Sigmoid colon (tissue), 7 donors: ENCODE results near the gene BLOC1S2. TPM values are rescaled to one million over a fixed set of nuclear protein-coding genes. Genes with fewer than 3 reads are reported as not detected.

Experiments used
- DNase-seq: peaks from one replicate; pipeline ENCODE4 v3.0.0-alpha.2; 2019
- H3K27ac ChIP-seq, 4 donors: fragments of 200-600 bp; sonication (generic); one replicate each; pipeline ENCODE4 v1.5.1; 2016 to 2019; ENCODE audit warnings: mild to moderate bottlenecking in 1 of 4
- H3K27me3 ChIP-seq, 3 donors: fragments of 200-600 bp; sonication (generic); one replicate each; pipeline ENCODE4 v1.5.1; 2019; ENCODE audit warnings: mild to moderate bottlenecking in 1 of 3
- H3K36me3 ChIP-seq, 4 donors: fragments of 200-600 bp; sonication (generic); one replicate each; pipeline ENCODE4 v1.5.1; 2016 to 2019
- H3K4me1 ChIP-seq, 4 donors: fragments of 200-600 bp; sonication (generic); one replicate each; pipeline ENCODE4 v1.5.1; 2017 to 2019
- H3K4me3 ChIP-seq, 4 donors: fragments of 200-600 bp; sonication (generic); one replicate each; pipeline ENCODE4 v1.5.1; 2017 to 2019; ENCODE audit warnings: mild to moderate bottlenecking in 2 of 4, moderate library complexity in 1 of 4
- H3K9me3 ChIP-seq, 4 donors: fragments of 200-600 bp in 3 of 4; sonication (generic) in 3 of 4; one replicate each; pipeline versions ENCODE4 v1.5.1 to v1.6.1; 2013 to 2019
- CTCF ChIP-seq, 4 experiments: fragments of 450-650 bp in 3 of 4; fragments of 200-600 bp in 1 of 4; IDR thresholded peaks; one replicate each; pipeline ENCODE4 v1.5.1; 2016 to 2019; ENCODE audit warnings: antibody characterized with exemption in 4 of 4, mild to moderate bottlenecking in 3 of 4, moderate library complexity in 2 of 4
- EP300 ChIP-seq, 4 donors: sonication (generic); formaldehyde crosslinking; IDR thresholded peaks; one replicate each; pipeline ENCODE4 v1.6.1; 2017; ENCODE audit warnings: antibody characterized with exemption in 4 of 4
- POLR2A ChIP-seq, 2 donors: fragments of 450-650 bp; IDR thresholded peaks; one replicate each; pipeline ENCODE4 v1.6.1; 2016; ENCODE audit warnings: antibody characterized with exemption in 2 of 2, mild to moderate bottlenecking in 2 of 2, moderate library complexity in 2 of 2
- POLR2AphosphoS5 ChIP-seq, 4 donors: sonication (generic); formaldehyde crosslinking; IDR thresholded peaks; one replicate each; pipeline ENCODE4 v1.6.1; 2017; ENCODE audit warnings: antibody characterized with exemption in 4 of 4
- WGBS, 2 donors: extraction: QIAGEN DNeasy Blood & Tissue Kit; methylation state at CpG; one replicate each; pipeline ENCODE4 v1.1.7; 2013; 5-methylcytosine and 5-hydroxymethylcytosine counted together
- intact Hi-C: fragments of 100-400 bp; cut with DNase I; formaldehyde crosslinking; loops from one replicate; pipeline ENCODE4 v1.15.1; 2023
- polyA plus RNA-seq, 3 donors: library from polyadenylated mRNA; stranded (reverse); fragments of 200-250 nt; gene quantifications; one replicate each; pipeline ENCODE4 v1.2.3, GENCODE V29; 2013
- total RNA-seq, 4 donors: library from RNA; depleted of rRNA; stranded (reverse); fragments of >200 nt; gene quantifications; one replicate each; pipeline ENCODE4 v1.1.0, GENCODE V29; 2016
- donor health status: healthy with polysubstance abuse.
- donor health status: Bipolar disorder and iron deficiency.
- donor health status: healthy.

The BLOC1S2 gene
- total RNA-seq, result 10 to 100 TPM; 12.1 to 23.9 (median 18.3) TPM
- 10 to 100 TPM; 36.6 to 55.0 (median 51.1) TPM for polyA plus RNA-seq

- Histone ChIP-seq H3K36me3 (peaks cover 0 to 5% (median 0%) of the 10 kb centered on the region in 4 donors), H3K27me3 (no peaks in the 10 kb centered on the region), H3K27ac (peak within 1 kb of the TSS; percentile 86 to 99 (median 96)), H3K4me1 (peaks cover 0 to 38% (median 27%) of the 10 kb centered on the region in 4 donors), H3K4me3 (peak within 1 kb of the TSS; percentile 60 to 94 (median 84)), H3K9me3 (no peaks in the 10 kb centered on the region)
- TF ChIP-seq EP300 (IDR thresholded peaks at IDR 0.05) (no peak), POLR2A (IDR thresholded peaks at IDR 0.05) (peak; percentile 76 to 82), CTCF (IDR thresholded peaks at IDR 0.05) (no peak), POLR2AphosphoS5 (IDR thresholded peaks at IDR 0.05) (peak; percentile 87 to 93 (median 90))
- DNase-seq, result peak; percentile 94
- WGBS, 2 donors, result 2% methylated on average over 63 of the region's 63 CpGs
- intact Hi-C loops, result loop anchor here (2.0 to 5.0 kb wide), 3 partner anchors 20 to 86 kb away; partner anchors contain the start of genes CHUK and CWF19L1
Observed at GRCh38 chr10:100286051-100287033, at the start of gene BLOC1S2. Gene BLOC1S2 (minus strand): TSS chr10:100286680. CDS start chr10:100286659, 21 bp downstream.

GRCh38 chr10:100334762-100335161 lies 48.3 kb upstream of the BLOC1S2 start:
- H3K4me3 ChIP-seq, result no peak overlapping the region
- H3K27ac ChIP-seq, result no peak overlapping the region
- no peaks in the 10 kb centered on the region for H3K4me1 ChIP-seq
- H3K27me3 ChIP-seq, result peaks cover 0 to 39% (median 7%) of the 10 kb centered on the region in 3 donors
- H3K9me3 ChIP-seq, result no peaks in the 10 kb centered on the region
- DNase-seq, result no peak
- TF ChIP-seq CTCF (IDR thresholded peaks at IDR 0.05), result no peak
- no peak for TF ChIP-seq EP300 (IDR thresholded peaks at IDR 0.05)
- no peak for TF ChIP-seq POLR2AphosphoS5 (IDR thresholded peaks at IDR 0.05)
- TF ChIP-seq POLR2A (IDR thresholded peaks at IDR 0.05), result no peak
- intact Hi-C loops, result loop anchor here (5.0 kb wide), 1 partner anchor 38 kb away; no protein-coding TSS in a partner anchor
- no peaks in the 10 kb centered on the region for H3K36me3 ChIP-seq
- 82 to 88% methylated on average over 9 of the region's 9 CpGs for WGBS, 2 donors

- H3K36me3 ChIP-seq, result no peaks in the 10 kb centered on the region
- no peak overlapping the region for H3K4me3 ChIP-seq
- no peaks in the 10 kb centered on the region for H3K9me3 ChIP-seq
- no peak overlapping the region for H3K27ac ChIP-seq
- TF ChIP-seq POLR2A (IDR thresholded peaks at IDR 0.05) (no peak), CTCF (IDR thresholded peaks at IDR 0.05) (no peak), POLR2AphosphoS5 (IDR thresholded peaks at IDR 0.05) (no peak), EP300 (IDR thresholded peaks at IDR 0.05) (no peak)
- peaks cover 0 to 47% (median 10%) of the 10 kb centered on the region in 3 donors for H3K27me3 ChIP-seq
- 85 to 86% methylated on average over 2 of the region's 2 CpGs for WGBS, 2 donors
- no peak for DNase-seq
- no peaks in the 10 kb centered on the region for H3K4me1 ChIP-seq
- intact Hi-C loops, result no loop called here
Observed at GRCh38 chr10:100333661-100334440, 47.4 kb upstream of the BLOC1S2 start.

GRCh38 chr10:100333106-100333505 lies 46.6 kb upstream of the BLOC1S2 start:
- 62 to 80% methylated on average over 4 of the region's 4 CpGs for WGBS, 2 donors
- Histone ChIP-seq H3K27ac (no peak overlapping the region), H3K9me3 (no peaks in the 10 kb centered on the region), H3K4me1 (no peaks in the 10 kb centered on the region), H3K36me3 (no peaks in the 10 kb centered on the region), H3K4me3 (no peak overlapping the region), H3K27me3 (peaks cover 0 to 47% (median 10%) of the 10 kb centered on the region in 3 donors)
- DNase-seq, result no peak
- intact Hi-C loops, result no loop called here
- TF ChIP-seq POLR2AphosphoS5 (IDR thresholded peaks at IDR 0.05) (no peak), CTCF (IDR thresholded peaks at IDR 0.05) (no peak), EP300 (IDR thresholded peaks at IDR 0.05) (no peak), POLR2A (IDR thresholded peaks at IDR 0.05) (no peak)
